ENCODE results near the gene PDLIM5.

PDLIM5 gene

GRCh38 chr4:94428884-94429283, 22.9 kb upstream of the PDLIM5 start:
- no peak for DNase-seq (ENCODE audit: low read depth)

DNA sequence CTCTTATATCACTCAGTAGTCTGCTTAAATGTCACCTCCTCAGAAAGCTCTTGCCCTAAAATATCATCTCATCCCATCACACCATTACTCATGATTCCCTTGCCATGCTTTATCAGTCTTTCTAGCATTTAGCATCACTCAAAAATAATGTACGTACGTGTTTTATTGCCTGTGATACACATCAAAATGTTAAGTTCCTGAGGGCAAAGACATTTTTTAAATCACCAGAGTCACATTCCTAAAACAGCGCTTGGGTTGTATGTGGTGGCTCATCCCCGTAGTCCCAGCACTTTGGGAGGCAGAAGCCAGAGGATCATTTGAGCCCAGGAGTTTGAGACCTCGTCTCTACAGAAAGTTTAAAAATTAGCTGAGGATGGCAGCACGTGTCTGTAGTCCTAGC, 21.3 kb upstream of the PDLIM5 start:
- DNase-seq (ENCODE audit: low read depth), result no peak

DNA sequence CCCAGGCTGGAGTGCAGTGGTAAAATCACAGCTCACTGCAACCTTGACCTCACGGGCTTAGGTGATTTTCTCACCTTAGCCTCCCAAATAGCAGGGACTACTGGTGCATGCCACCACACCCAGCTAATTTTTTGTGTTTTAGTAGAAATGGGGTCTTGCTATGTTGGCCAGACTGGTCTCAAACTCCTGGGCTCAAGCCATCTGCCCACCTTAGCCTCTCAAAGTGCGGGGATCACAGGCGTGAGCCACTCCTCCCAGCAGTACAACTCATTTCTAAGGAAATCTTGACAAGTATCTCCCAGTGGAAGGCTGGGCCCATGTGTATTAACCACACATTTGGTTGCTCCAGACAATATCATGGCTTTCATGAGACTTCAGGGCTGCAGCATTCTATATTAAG, 20.4 kb upstream of the PDLIM5 start:
- DNase-seq (ENCODE audit: low read depth), result no peak

- no peak for DNase-seq (ENCODE audit: low read depth)
Measured at GRCh38 chr4:94434505-94434904, 17.2 kb upstream of the PDLIM5 start.

- no peak for DNase-seq (ENCODE audit: low read depth)
Measured at GRCh38 chr4:94435874-94436273, 15.9 kb upstream of the PDLIM5 start.

- DNase-seq (ENCODE audit: low read depth), result no peak
Measured at GRCh38 chr4:94436512-94436911, 15.2 kb upstream of the PDLIM5 start.

DNA sequence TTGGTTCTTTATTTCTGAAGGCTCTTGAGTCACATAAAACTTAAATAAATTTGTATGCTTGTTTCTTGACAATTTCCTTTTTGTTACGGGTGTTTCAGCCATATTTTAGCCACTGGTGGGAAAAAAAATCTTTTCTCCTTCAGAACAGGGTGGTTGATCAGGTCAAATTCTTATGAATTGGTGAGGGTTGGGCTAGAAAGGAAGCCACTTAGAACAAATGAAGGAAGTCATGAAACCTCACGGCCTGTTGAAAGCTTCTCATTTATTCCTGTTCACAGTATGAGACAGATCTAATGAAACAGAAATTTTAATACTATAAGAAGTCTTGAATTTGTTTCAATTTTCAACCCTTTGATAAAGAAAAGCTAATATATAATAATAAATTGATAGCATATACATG, 12.1 kb upstream of the PDLIM5 start:
- no peak for DNase-seq (ENCODE audit: low read depth)

DNA sequence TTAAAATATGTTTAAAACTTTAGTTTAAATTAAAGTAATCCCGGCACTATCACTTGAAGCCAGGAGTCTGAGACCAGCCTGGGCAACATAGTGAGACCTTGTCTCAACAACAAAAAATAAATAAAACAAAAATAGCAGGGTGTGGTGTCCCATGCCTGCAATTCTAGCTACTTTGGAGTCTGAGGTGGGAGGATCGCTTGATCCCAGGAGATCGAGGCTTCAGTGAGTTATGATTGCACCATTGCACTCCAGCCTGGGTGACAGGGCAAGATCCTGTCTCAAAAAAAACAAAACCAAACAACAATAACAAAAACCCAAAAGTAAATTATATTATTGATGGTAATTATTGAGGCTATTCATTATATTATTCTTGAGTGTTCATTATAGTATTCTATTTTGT, 9.9 kb upstream of the PDLIM5 start:
- no peak for DNase-seq (ENCODE audit: low read depth)

DNA sequence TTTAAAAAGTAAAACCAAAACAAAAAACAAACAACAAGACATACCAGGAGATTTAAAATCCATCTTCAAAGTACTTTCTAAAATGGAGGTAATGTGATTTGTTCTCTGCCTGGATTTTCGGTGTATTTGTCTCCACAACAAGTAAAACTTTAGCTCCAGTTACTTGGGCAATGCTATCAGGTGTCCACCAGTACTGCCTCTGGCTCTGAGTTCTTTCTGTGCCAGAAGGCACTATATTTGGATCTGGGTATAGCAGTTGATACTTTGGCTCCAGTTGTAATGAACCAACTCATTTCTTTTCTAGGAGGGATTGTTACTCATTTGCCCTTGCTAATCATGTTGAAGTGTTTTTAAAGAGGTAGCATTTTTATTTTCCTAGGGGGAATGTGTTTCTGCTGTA, 9.5 kb upstream of the PDLIM5 start:
- DNase-seq (ENCODE audit: low read depth), result no peak

- DNase-seq (ENCODE audit: low read depth), result no peak
Measured at GRCh38 chr4:94446386-94446785, 5.4 kb upstream of the PDLIM5 start.

DNA sequence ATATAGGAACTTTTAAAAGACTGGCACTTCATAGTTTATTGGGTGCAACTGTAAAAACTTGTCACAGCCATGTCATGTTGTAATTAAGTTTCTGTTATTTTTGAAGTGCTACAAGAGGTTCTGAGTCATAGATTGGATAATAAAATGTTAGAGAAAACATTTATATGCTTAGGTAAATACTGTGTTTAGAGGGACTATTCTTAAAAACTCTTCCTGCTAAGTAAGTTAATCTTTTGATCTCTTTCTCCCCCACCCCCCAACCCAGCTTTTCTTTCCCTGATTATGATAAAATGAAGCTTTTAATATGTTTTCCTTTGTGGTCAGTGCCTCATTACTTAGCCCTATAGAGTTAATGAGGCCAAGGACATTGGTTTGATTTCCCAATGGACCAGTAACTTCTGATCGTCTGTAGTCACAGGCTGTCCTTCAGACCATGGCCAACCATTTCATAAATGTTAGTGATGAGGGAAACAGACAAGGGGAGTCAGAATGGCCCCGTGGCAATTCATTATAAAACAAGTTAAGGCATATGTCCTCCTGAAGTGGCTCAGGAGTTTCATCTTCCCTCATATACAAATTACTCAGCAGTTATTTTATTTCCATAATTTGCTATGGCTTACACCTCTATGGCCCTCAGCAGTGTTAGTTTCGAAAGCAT, 3.9 kb upstream of the PDLIM5 start:
- no peak for DNase-seq (ENCODE audit: low read depth)

- DNase-seq (ENCODE audit: low read depth), result no peak
Measured at GRCh38 chr4:94448815-94449375, 2.8 kb upstream of the PDLIM5 start.

DNA sequence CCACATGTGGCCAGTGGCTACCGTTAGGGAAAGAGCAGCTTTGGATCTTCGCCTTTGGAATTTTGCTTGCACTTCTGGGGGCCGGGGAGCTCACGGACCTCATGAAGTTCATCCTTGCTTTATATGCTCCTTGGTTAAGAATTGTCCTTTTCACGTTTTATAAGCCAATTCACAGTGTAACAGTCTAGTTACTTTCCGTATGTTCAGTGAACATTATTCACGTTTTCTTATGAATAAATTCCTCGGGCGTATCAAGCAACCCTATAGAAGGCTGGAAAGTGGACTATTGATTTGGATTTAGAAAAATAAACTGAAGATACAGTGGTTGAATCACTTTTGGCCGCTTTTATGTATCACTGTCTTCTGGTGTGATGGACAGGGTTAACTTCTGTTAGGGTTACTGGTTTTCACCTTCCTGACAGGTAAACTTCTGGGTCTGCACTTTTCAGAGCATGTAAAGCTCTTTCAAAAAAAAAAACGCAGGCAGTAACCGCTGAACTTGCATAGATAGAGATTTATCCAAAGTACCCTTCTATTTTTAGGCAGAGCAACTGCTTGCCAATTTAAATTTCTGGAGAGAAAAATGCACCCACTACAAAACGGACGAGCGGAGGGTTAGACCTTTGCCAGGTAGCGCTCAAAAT, 569 bp upstream of the PDLIM5 start:
- no peak for DNase-seq (ENCODE audit: low read depth)

GRCh38 chr4:94452476-94453371, 982 bp downstream of the PDLIM5 start:
- no peak for DNase-seq (ENCODE audit: low read depth)

DNA sequence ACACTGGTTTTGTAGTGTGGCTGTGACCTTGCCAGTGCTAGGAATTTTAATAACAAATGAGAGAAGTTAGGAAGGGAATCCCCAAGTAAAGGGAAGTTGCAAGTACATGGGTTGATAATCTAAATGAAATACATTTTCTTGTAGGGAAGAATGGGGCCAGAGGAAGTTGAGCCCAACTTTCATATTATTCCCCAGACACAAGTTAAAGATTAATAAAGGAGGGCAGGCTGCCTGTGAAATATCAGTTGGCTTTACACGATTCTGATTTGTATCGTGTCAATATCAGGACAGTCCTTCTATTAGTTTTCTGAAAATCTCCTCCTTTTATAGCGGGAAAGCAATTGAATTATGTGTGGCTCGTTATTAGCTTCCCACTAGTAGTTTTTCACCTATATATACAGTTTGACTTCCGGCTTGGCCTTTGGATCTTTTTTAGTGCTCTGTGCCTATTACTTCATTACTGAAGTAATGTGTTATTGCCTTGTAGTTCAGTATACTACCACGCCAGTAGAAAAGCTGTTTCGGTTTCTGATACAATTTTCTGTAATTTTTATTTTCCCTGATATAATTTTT, 1.7 kb downstream of the PDLIM5 start:
- DNase-seq (ENCODE audit: low read depth), result no peak

DNA sequence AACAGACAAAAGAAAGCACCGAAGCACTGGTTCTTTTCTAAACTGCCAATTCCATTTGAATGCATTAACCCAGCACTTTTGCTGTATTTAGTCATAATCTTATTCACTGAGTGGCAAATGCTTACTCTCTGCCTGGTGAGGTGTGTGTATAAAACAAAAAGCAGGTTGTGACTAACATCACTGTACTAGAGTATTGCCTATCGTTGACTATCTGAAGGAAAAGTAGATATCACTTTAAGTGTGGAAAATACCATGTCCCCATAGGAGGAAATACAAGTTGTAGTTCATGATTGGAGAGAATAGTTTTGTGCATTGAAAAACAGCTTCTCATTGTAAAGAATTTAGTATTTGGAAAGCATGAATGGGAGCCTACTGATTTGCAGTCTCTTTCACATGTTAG, 2.7 kb downstream of the PDLIM5 start:
- no peak for DNase-seq (ENCODE audit: low read depth)

GRCh38 chr4:94455081-94455480, 3.3 kb downstream of the PDLIM5 start:
- DNase-seq (ENCODE audit: low read depth), result no peak

DNA sequence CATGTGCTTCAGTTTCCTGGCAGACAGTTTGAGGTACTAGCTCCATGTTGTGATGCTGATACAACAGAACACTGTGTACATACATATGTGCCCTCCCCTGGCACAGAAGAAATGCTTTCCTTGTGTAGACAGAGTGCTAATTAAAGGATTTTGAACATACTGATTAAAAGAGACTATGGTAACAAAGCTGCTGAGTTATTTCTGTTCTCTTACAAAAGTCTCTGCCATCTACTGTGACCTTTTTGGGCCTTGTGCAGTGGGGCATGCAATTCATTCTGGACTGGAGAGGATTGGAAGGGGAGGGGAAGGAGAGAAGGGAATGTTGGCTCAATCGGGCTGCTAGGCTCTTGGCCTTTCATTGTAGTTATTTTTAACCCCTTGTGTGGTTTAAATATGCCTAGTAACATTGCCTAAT, 6.0 kb downstream of the PDLIM5 start:
- DNase-seq (ENCODE audit: low read depth), result no peak

DNA sequence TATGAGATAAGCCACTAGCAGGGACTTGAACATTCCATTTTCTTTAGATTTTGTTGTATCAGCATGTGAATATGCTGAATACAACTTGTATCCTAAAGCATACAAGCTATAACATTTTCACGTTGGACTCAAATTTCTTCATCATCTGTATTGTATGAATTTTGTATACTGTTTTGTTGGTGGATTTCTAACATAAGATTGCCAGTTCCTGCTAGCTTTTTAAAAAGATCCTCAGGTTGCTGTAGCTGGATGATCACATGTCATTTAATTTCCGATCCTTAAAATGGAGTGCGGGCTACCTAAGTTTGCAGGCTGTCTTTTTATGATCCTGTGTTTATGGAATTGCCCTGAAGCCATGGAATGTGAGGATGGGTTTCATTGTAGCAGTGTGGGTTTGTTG, 6.9 kb downstream of the PDLIM5 start:
- no peak for DNase-seq (ENCODE audit: low read depth)

- no peak for DNase-seq (ENCODE audit: low read depth)
Measured at GRCh38 chr4:94459462-94460161, 7.9 kb downstream of the PDLIM5 start.

GRCh38 chr4:94461506-94461905, 9.8 kb downstream of the PDLIM5 start:
- DNase-seq (ENCODE audit: low read depth), result no peak

- no peak for DNase-seq (ENCODE audit: low read depth)
Measured at GRCh38 chr4:94462572-94462971, 10.8 kb downstream of the PDLIM5 start.
